ENCODE data around the gene GLOD4. TPM values are rescaled to one million over a fixed set of nuclear protein-coding genes. Genes with fewer than 3 reads are reported as not detected.
A peak's percentile ranks its signal among the peaks of the same experiment; 100 is the strongest.
"Not testable (repeated sequence)": the region's sequence is repeated elsewhere in the genome, so short reads cannot be mapped to it uniquely, and the experiment has no call there.

Gene GLOD4
- total and polyA plus RNA-seq, 2 experiments from 2014 or later = 68.1 to 120 TPM

- Histone ChIP-seq H3K36me3 (replicated peaks; ENCODE audit: insufficient read depth, low read depth) (no peaks in the 10 kb centered on the region), H3K27ac (peak overlapping the region; percentile 31), H3K4me1 (ENCODE audit: insufficient read depth) (peaks cover 7% of the 10 kb centered on the region), H3K27me3 (no peaks in the 10 kb centered on the region), H4K20me1 (ENCODE audit: insufficient read depth, poor library complexity, severe bottlenecking) (no peaks in the 10 kb centered on the region), H2AFZ (no peak overlapping the region), H3K9me3 (ENCODE audit: low read depth) (no peaks in the 10 kb centered on the region), H3K9me2 (replicated peaks; ENCODE audit: insufficient read depth) (no peaks in the 10 kb centered on the region), H3K79me2 (no peaks in the 10 kb centered on the region), H3K4me3 (no peak overlapping the region), H3K4me2 (peak overlapping the region; percentile 51)
- no peak for TF ChIP-seq EZH2phosphoT487 (IDR thresholded peaks at IDR 0.05; ENCODE audit: low read depth, severe bottlenecking, unreplicated experiment)
- no peak for TF ChIP-seq EZH2 (IDR thresholded peaks at IDR 0.05; ENCODE audit: borderline replicate concordance)
- TF ChIP-seq, protein P1, sequence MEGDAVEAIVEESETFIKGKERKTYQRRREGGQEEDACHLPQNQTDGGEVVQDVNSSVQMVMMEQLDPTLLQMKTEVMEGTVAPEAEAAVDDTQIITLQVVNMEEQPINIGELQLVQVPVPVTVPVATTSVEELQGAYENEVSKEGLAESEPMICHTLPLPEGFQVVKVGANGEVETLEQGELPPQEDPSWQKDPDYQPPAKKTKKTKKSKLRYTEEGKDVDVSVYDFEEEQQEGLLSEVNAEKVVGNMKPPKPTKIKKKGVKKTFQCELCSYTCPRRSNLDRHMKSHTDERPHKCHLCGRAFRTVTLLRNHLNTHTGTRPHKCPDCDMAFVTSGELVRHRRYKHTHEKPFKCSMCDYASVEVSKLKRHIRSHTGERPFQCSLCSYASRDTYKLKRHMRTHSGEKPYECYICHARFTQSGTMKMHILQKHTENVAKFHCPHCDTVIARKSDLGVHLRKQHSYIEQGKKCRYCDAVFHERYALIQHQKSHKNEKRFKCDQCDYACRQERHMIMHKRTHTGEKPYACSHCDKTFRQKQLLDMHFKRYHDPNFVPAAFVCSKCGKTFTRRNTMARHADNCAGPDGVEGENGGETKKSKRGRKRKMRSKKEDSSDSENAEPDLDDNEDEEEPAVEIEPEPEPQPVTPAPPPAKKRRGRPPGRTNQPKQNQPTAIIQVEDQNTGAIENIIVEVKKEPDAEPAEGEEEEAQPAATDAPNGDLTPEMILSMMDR (IDR thresholded peaks at IDR 0.05; ENCODE audit: poor library complexity) = no peak
- WGBS (ENCODE audit: low lambda C conversion rate, missing lambda C conversion rate) = 86% methylated on average over 14 of the region's 14 CpGs
- DNase-seq (ENCODE audit: low spot score) = no peak
These were observed 13.2 kb upstream of the GLOD4 start for GRCh38 chr17:795276-795675.

DNA sequence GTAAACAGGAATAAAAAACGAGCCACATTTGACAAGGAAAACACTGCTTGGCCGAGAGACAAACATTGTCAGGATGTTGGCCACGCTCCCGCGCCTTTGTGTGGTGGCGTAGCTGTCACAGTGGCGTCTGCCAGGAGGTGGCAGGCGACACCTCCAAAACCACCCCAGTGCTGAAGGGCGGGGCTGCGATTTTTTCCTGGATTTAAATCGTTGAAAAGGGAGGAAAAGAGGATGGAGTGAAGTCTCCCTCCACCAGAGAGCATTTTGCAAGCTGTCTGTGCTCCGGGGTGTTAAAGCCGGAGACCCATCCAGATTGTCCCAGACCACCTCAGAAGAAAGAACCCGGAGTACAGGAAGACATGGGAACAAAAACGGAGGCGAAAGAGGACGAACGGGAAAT lies 12.8 kb upstream of the GLOD4 start:
- Histone ChIP-seq H3K36me3 (replicated peaks; ENCODE audit: insufficient read depth, low read depth) (no peaks in the 10 kb centered on the region), H3K9me2 (replicated peaks; ENCODE audit: insufficient read depth) (no peaks in the 10 kb centered on the region), H3K4me3 (no peak overlapping the region), H2AFZ (no peak overlapping the region), H3K27me3 (no peaks in the 10 kb centered on the region), H3K4me1 (ENCODE audit: insufficient read depth) (peaks cover 7% of the 10 kb centered on the region), H3K9me3 (ENCODE audit: low read depth) (no peaks in the 10 kb centered on the region), H3K79me2 (no peaks in the 10 kb centered on the region), H3K27ac (peak overlapping the region; percentile 31), H4K20me1 (ENCODE audit: insufficient read depth, poor library complexity, severe bottlenecking) (no peaks in the 10 kb centered on the region), H3K4me2 (peak overlapping the region; percentile 51)
- no peak for TF ChIP-seq EZH2 (IDR thresholded peaks at IDR 0.05; ENCODE audit: borderline replicate concordance)
- TF ChIP-seq, protein P1 (IDR thresholded peaks at IDR 0.05; ENCODE audit: poor library complexity) = peak; percentile 86
- WGBS (ENCODE audit: low lambda C conversion rate, missing lambda C conversion rate) = 44% methylated on average over 18 of the region's 18 CpGs
- DNase-seq (ENCODE audit: low spot score) = peak; percentile 87

GRCh38 chr17:792277-792676 lies 10.2 kb upstream of the GLOD4 start:
- TF ChIP-seq, protein P1 (IDR thresholded peaks at IDR 0.05; ENCODE audit: poor library complexity) = no peak
- WGBS (ENCODE audit: low lambda C conversion rate, missing lambda C conversion rate) = 87% methylated on average over 9 of the region's 9 CpGs
- no peak overlapping the region for H3K4me3 ChIP-seq
- no peak overlapping the region for H2AFZ ChIP-seq
- H3K9me2 ChIP-seq (replicated peaks; ENCODE audit: insufficient read depth) = no peaks in the 10 kb centered on the region
- no peaks in the 10 kb centered on the region for H4K20me1 ChIP-seq (ENCODE audit: insufficient read depth, poor library complexity, severe bottlenecking)
- no peak overlapping the region for H3K27ac ChIP-seq
- peaks cover under 1% of the 10 kb centered on the region for H3K79me2 ChIP-seq
- H3K9me3 ChIP-seq (ENCODE audit: low read depth) = no peaks in the 10 kb centered on the region
- H3K4me2 ChIP-seq = no peak overlapping the region
- H3K36me3 ChIP-seq (replicated peaks; ENCODE audit: insufficient read depth, low read depth) = no peaks in the 10 kb centered on the region
- H3K27me3 ChIP-seq = no peaks in the 10 kb centered on the region
- DNase-seq (ENCODE audit: low spot score) = no peak
- peaks cover 7% of the 10 kb centered on the region for H3K4me1 ChIP-seq (ENCODE audit: insufficient read depth)

GRCh38 chr17:791829-792228 lies 9.7 kb upstream of the GLOD4 start:
- 96% methylated on average over 19 of the region's 19 CpGs for WGBS (ENCODE audit: low lambda C conversion rate, missing lambda C conversion rate)
- Histone ChIP-seq H3K4me3 (no peak overlapping the region), H2AFZ (no peak overlapping the region), H3K79me2 (peaks cover 5% of the 10 kb centered on the region), H3K27me3 (no peaks in the 10 kb centered on the region), H3K9me3 (ENCODE audit: low read depth) (no peaks in the 10 kb centered on the region), H3K36me3 (replicated peaks; ENCODE audit: insufficient read depth, low read depth) (no peaks in the 10 kb centered on the region), H3K27ac (no peak overlapping the region), H3K4me1 (ENCODE audit: insufficient read depth) (peaks cover 7% of the 10 kb centered on the region), H3K4me2 (no peak overlapping the region), H4K20me1 (ENCODE audit: insufficient read depth, poor library complexity, severe bottlenecking) (no peaks in the 10 kb centered on the region), H3K9me2 (replicated peaks; ENCODE audit: insufficient read depth) (no peaks in the 10 kb centered on the region)
- no peak for DNase-seq (ENCODE audit: low spot score)
- TF ChIP-seq EZH2 (IDR thresholded peaks at IDR 0.05; ENCODE audit: borderline replicate concordance) = no peak

DNA sequence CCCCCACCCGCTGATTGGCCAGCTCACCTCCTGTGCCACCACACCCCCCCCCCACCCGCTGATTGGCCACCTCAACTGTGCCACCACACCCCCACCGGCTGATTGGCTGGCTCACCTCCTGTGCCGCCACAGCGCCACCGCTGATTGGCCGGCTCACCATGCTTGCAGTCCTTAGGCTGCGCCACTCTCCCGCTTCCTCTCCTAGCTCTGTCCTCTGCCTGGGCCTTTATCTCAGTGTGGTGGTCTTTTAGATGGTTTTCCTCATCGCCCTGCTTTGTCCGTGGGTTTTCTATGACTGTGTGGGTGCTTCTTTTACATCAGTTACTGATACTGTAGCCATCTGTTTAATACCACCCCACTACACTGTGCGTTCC lies 8.8 kb upstream of the GLOD4 start:
- not testable (repeated sequence) for H3K36me3 ChIP-seq (replicated peaks; ENCODE audit: insufficient read depth, low read depth)
- 94% methylated on average over 9 of the region's 12 CpGs for WGBS (ENCODE audit: low lambda C conversion rate, missing lambda C conversion rate)

DNA sequence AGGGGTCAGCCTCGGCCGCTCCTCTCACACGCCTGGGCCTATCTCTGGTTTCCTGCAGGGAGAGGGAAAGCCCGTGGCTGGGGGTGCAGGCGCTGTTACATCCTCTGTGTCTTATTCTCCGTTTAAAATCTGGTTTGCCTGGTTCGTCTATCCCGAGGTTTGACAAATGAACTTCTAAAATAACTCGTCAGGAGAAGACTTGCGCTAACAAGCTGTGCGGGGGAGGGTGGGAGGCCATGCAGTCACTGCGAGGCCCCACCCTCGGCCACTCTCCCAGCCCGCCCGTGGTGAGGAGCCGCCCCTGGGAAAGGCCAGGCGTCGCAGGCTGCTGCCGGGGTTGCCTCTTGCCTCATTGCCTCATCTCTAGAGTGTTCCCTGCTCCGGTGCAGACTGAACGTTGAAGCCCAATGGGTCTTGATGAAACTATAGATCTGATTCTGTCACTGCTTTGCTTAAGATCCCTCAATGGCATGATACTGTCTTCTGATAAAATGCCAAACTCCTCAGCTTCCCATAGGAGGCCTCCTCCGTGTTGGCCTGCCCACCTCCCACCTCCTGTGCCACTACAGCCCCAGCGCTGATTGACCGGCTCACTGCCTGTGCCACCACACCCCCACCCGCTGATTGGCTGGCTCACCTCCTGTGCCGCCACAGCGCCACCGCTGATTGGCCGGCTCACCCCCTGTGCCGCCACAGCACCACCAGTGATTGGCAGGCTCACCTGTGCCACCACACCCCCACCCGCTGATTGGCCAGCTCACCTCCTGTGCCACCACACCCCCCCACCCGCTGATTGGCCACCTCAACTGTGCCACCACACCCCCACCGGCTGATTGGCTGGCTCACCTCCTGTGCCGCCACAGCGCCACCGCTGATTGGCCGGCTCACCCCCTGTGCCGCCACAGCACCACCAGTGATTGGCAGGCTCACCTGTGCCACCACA lies 8.1 kb upstream of the GLOD4 start:
- not testable (repeated sequence) for H3K9me2 ChIP-seq (replicated peaks; ENCODE audit: insufficient read depth); H2AFZ ChIP-seq; H3K9me3 ChIP-seq (ENCODE audit: low read depth); H3K4me1 ChIP-seq (ENCODE audit: insufficient read depth); H3K4me3 ChIP-seq; H3K36me3 ChIP-seq (replicated peaks; ENCODE audit: insufficient read depth, low read depth); H4K20me1 ChIP-seq (ENCODE audit: insufficient read depth, poor library complexity, severe bottlenecking); DNase-seq (ENCODE audit: low spot score); H3K27me3 ChIP-seq; H3K4me2 ChIP-seq
- 88% methylated on average over 26 of the region's 38 CpGs for WGBS (ENCODE audit: low lambda C conversion rate, missing lambda C conversion rate)
- H3K79me2 ChIP-seq = peaks cover 18% of the 10 kb centered on the region
- H3K27ac ChIP-seq = peak overlapping the region; percentile 27

More for the DNA sequence above, 8.8 kb upstream of the GLOD4 start:
- not testable (repeated sequence) for H3K4me1 ChIP-seq (ENCODE audit: insufficient read depth); H3K27me3 ChIP-seq; H3K9me2 ChIP-seq (replicated peaks; ENCODE audit: insufficient read depth); H3K4me3 ChIP-seq; H2AFZ ChIP-seq; H4K20me1 ChIP-seq (ENCODE audit: insufficient read depth, poor library complexity, severe bottlenecking); H3K9me3 ChIP-seq (ENCODE audit: low read depth); DNase-seq (ENCODE audit: low spot score); H3K4me2 ChIP-seq; H3K27ac ChIP-seq
- H3K79me2 ChIP-seq = peaks cover 11% of the 10 kb centered on the region
